D721Med (cell line): ENCODE data around the gene PAFAH1B1.

Experiments
- DNase-seq: peaks from one replicate; pipeline ENCODE4 v3.0.0; 2011; ENCODE audit warnings: low spot score; ENCODE audit not compliant: insufficient read length
- FAIRE-seq: peaks from 2 replicates; lab custom pipeline; 2011; peaks lifted over from hg19 to GRCh38; lab: Jason Lieb, UNC
- CTCF ChIP-seq: IDR thresholded peaks from 2 replicates; pipeline ENCODE4 v1.5.1; 2012; ENCODE audit warnings: mild to moderate bottlenecking, control low read depth; ENCODE audit not compliant: insufficient read depth; ENCODE audit errors: missing control alignments

The PAFAH1B1 gene

GRCh38 chr17:2708585-2709182 lies 115.2 kb downstream of the PAFAH1B1 start:
- FAIRE-seq (no peak), DNase-seq (no peak)

GRCh38 chr17:2709183-2709661 lies 115.8 kb downstream of the PAFAH1B1 start:
- no peak for FAIRE-seq
- TF ChIP-seq CTCF: no peak

More at GRCh38 chr17:2708585-2709182, 115.2 kb downstream of the PAFAH1B1 start:
- TF ChIP-seq CTCF: no peak

GRCh38 chr17:2710071-2710802 lies 116.8 kb downstream of the PAFAH1B1 start:
- no peak for TF ChIP-seq CTCF
- DNase-seq (no peak), FAIRE-seq (no peak)

More at GRCh38 chr17:2709183-2709661, 115.8 kb downstream of the PAFAH1B1 start:
- no peak for DNase-seq

GRCh38 chr17:2710803-2711607 lies 117.6 kb downstream of the PAFAH1B1 start:
- FAIRE-seq (no peak), DNase-seq (no peak)
- TF ChIP-seq CTCF: no peak

GRCh38 chr17:2711608-2712299 lies 118.3 kb downstream of the PAFAH1B1 start, which contains the start of gene CLUH:
CLUH (minus strand) TSS chr17:2711764; CDS start chr17:2711661, 103 bp downstream.
- TF ChIP-seq CTCF: no peak
- DNase-seq (peak; percentile 98), FAIRE-seq (no peak)

- no peak for DNase-seq
- FAIRE-seq: no peak
- no peak for TF ChIP-seq CTCF
Observed at GRCh38 chr17:2712300-2713043, 119.0 kb downstream of the PAFAH1B1 start.
